RWPE1 (cell line): ENCODE data around the gene FYB2.

Experiments used
- CTCF ChIA-PET: fragments of 350-600 bp; sonication (Branson Sonifier 250); formaldehyde crosslinking; extraction: SDS; loops from one replicate; lab custom pipeline; 2021; lab: Yijun Ruan, JAX
- POLR2A ChIA-PET: fragments of 400-600 bp; formaldehyde crosslinking; extraction: SDS; loops from one replicate; lab custom pipeline; 2020; ENCODE audit warnings: antibody characterized with exemption; ENCODE audit not compliant: low non-redundant PET; lab: Yijun Ruan, JAX
- DNase-seq: peaks from one replicate; pipeline ENCODE4 v3.0.0; 2012; ENCODE audit warnings: low spot score
- H3K27ac ChIP-seq: fragments of 450-650 bp; 2 replicates; pipeline ENCODE4 v1.5.1; 2017
- TF ChIP-seq, protein P1 (sequence below): fragments of 450-650 bp; conservative IDR thresholded peaks from 2 replicates; pipeline ENCODE4 v1.5.1; 2017; ENCODE audit warnings: low read depth, mild to moderate bottlenecking

FYB2 gene

GRCh38 chr1:56709995-56710394 lies 109.2 kb downstream of the FYB2 start:
- POLR2A ChIA-PET = no interaction called here

GRCh38 chr1:56709269-56709880 lies 109.8 kb downstream of the FYB2 start:
- TF ChIP-seq, protein P1, sequence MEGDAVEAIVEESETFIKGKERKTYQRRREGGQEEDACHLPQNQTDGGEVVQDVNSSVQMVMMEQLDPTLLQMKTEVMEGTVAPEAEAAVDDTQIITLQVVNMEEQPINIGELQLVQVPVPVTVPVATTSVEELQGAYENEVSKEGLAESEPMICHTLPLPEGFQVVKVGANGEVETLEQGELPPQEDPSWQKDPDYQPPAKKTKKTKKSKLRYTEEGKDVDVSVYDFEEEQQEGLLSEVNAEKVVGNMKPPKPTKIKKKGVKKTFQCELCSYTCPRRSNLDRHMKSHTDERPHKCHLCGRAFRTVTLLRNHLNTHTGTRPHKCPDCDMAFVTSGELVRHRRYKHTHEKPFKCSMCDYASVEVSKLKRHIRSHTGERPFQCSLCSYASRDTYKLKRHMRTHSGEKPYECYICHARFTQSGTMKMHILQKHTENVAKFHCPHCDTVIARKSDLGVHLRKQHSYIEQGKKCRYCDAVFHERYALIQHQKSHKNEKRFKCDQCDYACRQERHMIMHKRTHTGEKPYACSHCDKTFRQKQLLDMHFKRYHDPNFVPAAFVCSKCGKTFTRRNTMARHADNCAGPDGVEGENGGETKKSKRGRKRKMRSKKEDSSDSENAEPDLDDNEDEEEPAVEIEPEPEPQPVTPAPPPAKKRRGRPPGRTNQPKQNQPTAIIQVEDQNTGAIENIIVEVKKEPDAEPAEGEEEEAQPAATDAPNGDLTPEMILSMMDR = peak; percentile 59
- H3K27ac ChIP-seq = no peak overlapping the region
- ChIA-PET CTCF (interaction anchor here (0.6 kb wide), 2 partner anchors 438 to 1574 kb away, joined by 4 to 7 read pairs; no protein-coding TSS in a partner anchor), POLR2A (no interaction called here)
- peak; percentile 40 for DNase-seq

More at GRCh38 chr1:56709995-56710394, 109.2 kb downstream of the FYB2 start:
- CTCF ChIA-PET = interaction anchor here (0.6 kb wide), 2 partner anchors 438 to 1573 kb away, joined by 4 to 7 read pairs; no protein-coding TSS in a partner anchor
- DNase-seq = no peak
- H3K27ac ChIP-seq = no peak overlapping the region
- TF ChIP-seq, protein P1 = no peak

GRCh38 chr1:56707379-56707778 lies 111.8 kb downstream of the FYB2 start:
- no peak for DNase-seq
- ChIA-PET CTCF (no interaction called here), POLR2A (no interaction called here)
- H3K27ac ChIP-seq = no peak overlapping the region
- TF ChIP-seq, protein P1 = no peak

- DNase-seq = no peak
- TF ChIP-seq, protein P1 = no peak
- no peak overlapping the region for H3K27ac ChIP-seq
- ChIA-PET POLR2A (no interaction called here), CTCF (no interaction called here)
Observed at GRCh38 chr1:56703747-56704146, 115.5 kb downstream of the FYB2 start.

DNA sequence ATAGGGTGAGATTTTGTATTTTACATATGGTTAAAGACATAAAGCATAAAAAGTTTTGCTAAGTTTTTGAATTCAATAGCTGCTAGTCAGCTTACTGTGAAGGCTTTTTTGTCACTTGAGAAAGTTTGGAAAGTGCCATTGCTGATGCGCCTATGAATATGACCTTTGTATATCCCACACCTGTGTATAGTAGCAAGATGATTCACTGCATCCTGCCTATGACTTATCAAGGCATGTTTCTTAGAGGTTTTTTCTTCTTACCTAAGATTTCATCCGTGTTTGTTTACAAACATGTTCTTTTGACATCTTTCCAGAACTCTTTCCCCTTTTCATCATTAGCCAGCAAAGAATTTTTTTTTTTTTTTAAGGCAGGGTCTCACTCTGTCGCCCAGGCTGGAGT lies 122.5 kb downstream of the FYB2 start:
- peak; percentile 32 for DNase-seq
- ChIA-PET POLR2A (no interaction called here), CTCF (interaction anchor here (0.5 kb wide), 1 partner anchor 1082 kb away, joined by 3 read pairs; no protein-coding TSS in a partner anchor)
- no peak overlapping the region for H3K27ac ChIP-seq
- TF ChIP-seq, protein P1 = no peak

- TF ChIP-seq, protein P1 = no peak
- ChIA-PET POLR2A (no interaction called here), CTCF (no interaction called here)
- no peak overlapping the region for H3K27ac ChIP-seq
- DNase-seq = peak; percentile 86
Observed at GRCh38 chr1:56688522-56689026, 130.6 kb downstream of the FYB2 start.
